Fibroblast of villous mesenchyme (primary cell): ENCODE data around the gene HOTAIR. TPM values are rescaled to one million over a fixed set of nuclear protein-coding genes. Genes with fewer than 3 reads are reported as not detected.

ENCODE experiments used
- DNase-seq: peaks from one replicate; pipeline ENCODE4 v3.0.0-alpha.2; 2010; ENCODE audit warnings: low read depth
- H3K4me3 ChIP-seq: 2 replicates; pipeline ENCODE4 v1.5.1; 2011; ENCODE audit warnings: low read depth, mild to moderate bottlenecking, low read length
- total RNA-seq: library from RNA; depleted of rRNA; stranded (reverse); fragments of >200 nt; gene quantifications from 2 replicates; pipeline ENCODE4 v1.2.3, GENCODE V29; 2012
- TF ChIP-seq, protein P1 (sequence below): IDR thresholded peaks from 2 replicates; pipeline ENCODE4 v1.5.1; 2012; ENCODE audit warnings: low read depth, mild to moderate bottlenecking, low read length; ENCODE audit not compliant: insufficient read depth

Gene HOTAIR
- total RNA-seq, 1 donor = 0.86 TPM

DNA sequence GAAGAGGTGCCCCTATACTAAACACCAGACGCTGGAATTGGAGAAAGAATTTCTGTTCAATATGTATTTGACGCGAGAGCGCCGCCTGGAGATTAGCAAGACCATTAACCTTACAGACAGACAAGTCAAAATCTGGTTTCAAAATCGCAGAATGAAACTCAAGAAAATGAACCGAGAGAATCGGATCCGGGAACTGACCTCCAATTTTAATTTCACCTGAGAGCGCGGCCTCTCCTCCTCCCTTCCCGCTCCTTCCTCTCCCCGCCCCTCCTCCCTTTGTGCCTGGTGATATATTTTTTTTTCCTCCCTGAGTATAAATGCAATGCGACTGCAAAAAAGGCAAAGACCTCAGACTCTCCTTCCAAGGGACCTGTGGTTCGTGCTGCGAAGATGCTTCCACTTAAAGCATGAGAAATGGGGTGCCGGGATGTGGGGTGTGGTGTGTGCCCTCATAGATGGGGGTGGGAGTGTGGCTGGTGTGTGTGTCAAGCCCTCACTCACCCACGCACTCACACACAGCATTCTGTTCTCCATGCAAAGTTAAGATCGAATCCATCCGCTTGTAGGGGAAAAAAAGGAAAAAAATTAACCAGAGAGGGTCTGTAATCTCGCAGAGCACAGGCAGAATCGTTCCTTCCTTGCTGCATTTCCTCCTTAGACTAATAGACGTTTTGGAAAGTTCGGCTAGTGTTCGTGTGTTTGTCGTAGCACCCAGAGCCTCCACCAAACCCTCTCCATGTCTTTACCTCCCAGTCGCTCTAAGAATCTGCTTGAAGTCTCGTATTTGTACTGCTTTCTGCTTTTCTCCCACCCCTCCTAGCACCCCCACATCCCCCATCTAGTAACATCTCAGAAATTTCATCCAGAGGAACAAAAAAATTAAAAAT is 14.7 kb upstream of the HOTAIR start:
- peak overlapping the region; percentile 46 for H3K4me3 ChIP-seq
- peak; percentile 82 for DNase-seq
- TF ChIP-seq, protein P1, sequence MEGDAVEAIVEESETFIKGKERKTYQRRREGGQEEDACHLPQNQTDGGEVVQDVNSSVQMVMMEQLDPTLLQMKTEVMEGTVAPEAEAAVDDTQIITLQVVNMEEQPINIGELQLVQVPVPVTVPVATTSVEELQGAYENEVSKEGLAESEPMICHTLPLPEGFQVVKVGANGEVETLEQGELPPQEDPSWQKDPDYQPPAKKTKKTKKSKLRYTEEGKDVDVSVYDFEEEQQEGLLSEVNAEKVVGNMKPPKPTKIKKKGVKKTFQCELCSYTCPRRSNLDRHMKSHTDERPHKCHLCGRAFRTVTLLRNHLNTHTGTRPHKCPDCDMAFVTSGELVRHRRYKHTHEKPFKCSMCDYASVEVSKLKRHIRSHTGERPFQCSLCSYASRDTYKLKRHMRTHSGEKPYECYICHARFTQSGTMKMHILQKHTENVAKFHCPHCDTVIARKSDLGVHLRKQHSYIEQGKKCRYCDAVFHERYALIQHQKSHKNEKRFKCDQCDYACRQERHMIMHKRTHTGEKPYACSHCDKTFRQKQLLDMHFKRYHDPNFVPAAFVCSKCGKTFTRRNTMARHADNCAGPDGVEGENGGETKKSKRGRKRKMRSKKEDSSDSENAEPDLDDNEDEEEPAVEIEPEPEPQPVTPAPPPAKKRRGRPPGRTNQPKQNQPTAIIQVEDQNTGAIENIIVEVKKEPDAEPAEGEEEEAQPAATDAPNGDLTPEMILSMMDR = peak; percentile 63

DNA sequence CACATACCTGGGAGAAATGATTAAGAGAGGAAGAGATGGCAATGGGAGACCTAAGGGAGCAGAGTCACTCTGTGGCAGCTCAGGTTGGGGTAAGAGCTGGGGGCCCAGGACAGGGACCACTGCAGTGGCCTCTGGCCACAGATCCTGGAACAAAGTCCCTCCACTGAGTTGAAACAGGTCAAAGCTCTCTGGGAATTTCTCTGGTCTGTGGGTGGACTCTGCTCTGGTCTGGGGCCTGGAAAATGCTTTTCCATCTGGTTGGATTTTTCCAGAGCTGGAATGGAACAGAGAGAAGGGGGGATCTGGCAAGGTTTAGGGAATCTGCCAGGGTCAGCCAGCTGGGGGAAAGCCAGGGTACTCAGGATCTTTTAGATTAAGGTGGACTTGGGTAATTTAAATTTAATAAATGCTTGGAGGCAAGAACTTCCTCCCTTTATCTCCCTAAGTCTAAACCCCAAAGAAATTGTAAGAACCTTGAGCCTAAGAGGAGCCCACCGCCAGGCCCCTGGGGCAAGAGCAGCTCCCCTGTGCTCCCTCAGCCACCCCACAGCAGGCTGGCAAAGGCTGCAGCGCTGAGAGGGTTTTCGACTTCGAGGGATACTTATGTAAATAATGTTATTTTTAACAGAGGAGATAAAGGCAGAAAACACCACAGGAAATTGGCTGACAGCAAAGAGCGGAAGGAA is 13.9 kb upstream of the HOTAIR start:
- TF ChIP-seq, protein P1 = no peak
- DNase-seq = no peak
- peak overlapping the region; percentile 46 for H3K4me3 ChIP-seq

DNA sequence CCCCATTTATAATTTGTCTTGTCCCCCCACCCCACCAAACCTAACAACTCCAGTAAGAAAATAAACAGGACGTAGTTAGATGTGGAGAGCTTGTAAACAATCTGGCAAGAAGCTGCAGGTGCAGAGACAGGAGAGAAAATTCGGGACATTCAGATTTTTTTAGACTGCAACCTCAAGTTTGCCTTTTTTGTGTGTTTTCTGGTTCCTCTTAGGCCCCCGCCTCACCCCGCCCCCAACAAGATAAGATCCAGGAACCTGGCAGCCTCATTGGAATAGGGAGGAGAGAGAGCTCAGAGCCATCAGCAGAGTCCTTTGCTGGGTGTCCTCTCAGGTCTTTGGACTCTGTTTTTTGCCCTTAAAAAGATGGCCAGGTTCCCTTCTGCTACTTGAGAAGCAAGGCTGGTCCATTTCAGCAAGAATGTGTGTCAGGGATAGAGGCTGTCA is 13.1 kb upstream of the HOTAIR start:
- TF ChIP-seq, protein P1 = no peak
- DNase-seq = no peak
- peak overlapping the region; percentile 64 for H3K4me3 ChIP-seq

DNA sequence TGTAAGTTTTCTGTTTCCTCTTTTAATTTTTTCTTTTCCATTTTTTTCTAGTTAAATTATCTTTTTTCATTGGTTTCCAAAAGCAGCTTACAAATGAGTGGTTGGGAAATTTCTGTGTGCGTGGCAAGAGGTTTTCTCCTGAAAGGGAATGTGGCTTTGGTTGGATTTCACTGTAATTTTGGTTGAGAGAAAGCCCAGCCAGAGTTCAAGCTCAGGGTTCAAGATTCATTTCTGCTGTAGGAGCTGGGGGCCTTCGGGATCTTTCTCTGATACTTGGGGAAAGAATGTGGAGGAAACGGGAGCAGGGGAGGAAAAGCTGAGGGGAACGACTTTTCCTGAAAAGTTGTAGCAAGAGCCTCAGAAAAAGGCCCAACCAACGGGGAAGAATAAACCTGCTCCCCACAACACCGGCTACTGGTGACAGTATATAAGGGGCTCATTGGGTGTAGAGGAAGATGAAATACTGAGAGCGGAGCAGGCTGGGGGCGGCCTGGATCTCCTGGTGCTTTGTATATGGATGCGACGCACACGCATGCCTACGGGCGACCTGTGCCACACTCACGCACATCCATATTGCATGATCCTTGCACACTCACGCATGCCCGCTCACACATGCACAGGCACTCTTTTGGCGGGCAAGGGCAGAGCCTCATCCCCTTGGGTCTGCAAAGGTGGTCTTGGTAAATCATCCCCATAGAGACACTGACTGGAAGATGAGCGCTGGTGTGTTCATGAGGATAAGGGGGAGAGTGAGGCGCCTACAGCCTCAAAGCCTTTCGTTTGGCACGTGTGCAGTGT is 12.1 kb upstream of the HOTAIR start:
- TF ChIP-seq, protein P1 = no peak
- peak overlapping the region; percentile 64 for H3K4me3 ChIP-seq
- DNase-seq = no peak

DNA sequence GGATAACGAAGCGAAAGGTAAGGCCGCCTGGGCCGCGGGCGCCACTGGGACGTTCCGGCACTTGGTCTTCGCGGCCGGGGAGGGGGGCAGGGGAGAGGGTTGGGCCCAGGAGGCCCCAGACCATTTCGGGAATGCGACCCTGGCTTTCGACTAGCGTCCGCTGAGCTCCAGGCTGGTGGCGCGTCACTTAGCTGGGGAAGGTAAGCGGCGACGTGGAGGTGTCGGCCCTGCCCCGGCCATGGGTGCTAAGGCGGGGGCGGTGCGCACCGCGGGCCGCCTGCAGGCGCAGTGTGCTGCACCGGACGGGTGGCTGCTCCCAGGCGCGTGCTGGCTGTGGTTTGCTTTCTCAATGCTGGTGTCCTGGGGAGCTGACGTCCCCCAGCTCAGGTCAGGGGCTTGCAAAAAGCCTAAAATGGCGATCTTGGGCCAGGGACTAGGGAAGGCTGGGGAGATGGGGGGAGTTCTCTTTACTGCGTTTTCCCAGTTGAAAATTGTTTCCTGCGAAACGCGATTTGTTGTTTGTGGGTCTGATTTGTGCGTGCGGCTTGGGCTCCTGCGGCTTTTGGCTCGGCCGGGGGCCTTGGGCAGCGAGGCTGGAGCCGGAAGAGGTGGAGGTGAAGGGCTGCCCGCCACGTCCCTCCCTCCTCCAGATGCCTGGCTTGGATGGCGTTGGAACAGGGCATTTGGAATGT is 11.4 kb upstream of the HOTAIR start:
- TF ChIP-seq, protein P1 = no peak
- DNase-seq = no peak
- H3K4me3 ChIP-seq = peak overlapping the region; percentile 64

DNA sequence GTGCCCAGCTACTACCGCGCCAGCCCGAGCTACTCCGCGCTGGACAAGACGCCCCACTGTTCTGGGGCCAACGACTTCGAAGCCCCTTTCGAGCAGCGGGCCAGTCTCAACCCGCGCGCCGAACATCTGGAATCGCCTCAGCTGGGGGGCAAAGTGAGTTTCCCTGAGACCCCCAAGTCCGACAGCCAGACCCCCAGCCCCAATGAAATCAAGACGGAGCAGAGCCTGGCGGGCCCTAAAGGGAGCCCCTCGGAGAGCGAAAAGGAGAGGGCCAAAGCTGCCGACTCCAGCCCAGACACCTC is 10.9 kb upstream of the HOTAIR start:
- no peak for DNase-seq
- TF ChIP-seq, protein P1 = no peak
- H3K4me3 ChIP-seq = peak overlapping the region; percentile 64
